A673 (cell line): Measurements from ENCODE around the gene PCK1. TPM values are rescaled to one million over a fixed set of nuclear protein-coding genes. Genes with fewer than 3 reads are reported as not detected.

Source experiments
- BruUV-seq: library from RNA; stranded (reverse); fragments of 400-500 nt; replicated peaks from 2 replicates; lab custom pipeline; 2021; lab: Mats Ljungman, UMichigan
- CTCF ChIA-PET: fragments of 300-600 bp; sonication (Branson Sonifier 250); formaldehyde crosslinking; loops from one replicate; lab custom pipeline; 2022; ENCODE audit warnings: antibody characterized with exemption; lab: Charles Lee
- POLR2A ChIA-PET: fragments of 300-600 bp; sonication (Branson Sonifier 250); formaldehyde crosslinking; loops from one replicate; lab custom pipeline; 2022; ENCODE audit warnings: antibody characterized with exemption; ENCODE audit not compliant: low non-redundant PET; lab: Charles Lee
- DNase-seq: peaks from one replicate; pipeline ENCODE4 v3.0.0-alpha.2; 2015; ENCODE audit warnings: low spot score
- H3K27ac ChIP-seq: fragments of 200-600 bp; sonication (generic); 2 replicates; pipeline ENCODE4 v1.5.1; 2016; ENCODE audit warnings: mixed run types, low read depth, mild to moderate bottlenecking, mixed read lengths, antibody characterized with exemption, low read length; ENCODE audit not compliant: poor library complexity, severe bottlenecking
- H3K27me3 ChIP-seq: fragments of 200-600 bp; sonication (generic); replicated peaks from 2 replicates; pipeline ENCODE4 v1.6.1; 2017; ENCODE audit warnings: mixed run types, low read depth, mild to moderate bottlenecking, mixed read lengths, antibody characterized with exemption, low read length; ENCODE audit not compliant: insufficient read depth, poor library complexity
- H3K36me3 ChIP-seq: fragments of 200-600 bp; sonication (generic); 2 replicates; pipeline ENCODE4 v1.6.1; 2016; ENCODE audit warnings: mixed run types, mild to moderate bottlenecking, mixed read lengths, antibody characterized with exemption, low read length; ENCODE audit not compliant: insufficient read depth, poor library complexity, severe bottlenecking
- H3K4me1 ChIP-seq: fragments of 200-600 bp; sonication (generic); 2 replicates; pipeline ENCODE4 v1.6.1; 2017; ENCODE audit warnings: mixed run types, mild to moderate bottlenecking, mixed read lengths, antibody characterized with exemption, low read length; ENCODE audit not compliant: insufficient read depth, poor library complexity, severe bottlenecking
- H3K4me3 ChIP-seq: fragments of 200-600 bp; sonication (generic); 2 replicates; pipeline ENCODE4 v1.5.1; 2016; ENCODE audit warnings: low read depth, mixed run types, mild to moderate bottlenecking, mixed read lengths, low read length; ENCODE audit not compliant: poor library complexity, severe bottlenecking
- H3K9me3 ChIP-seq: fragments of 200-600 bp; sonication (generic); 2 replicates; pipeline ENCODE4 v1.6.1; 2016; ENCODE audit warnings: mixed run types, low read depth, mild to moderate bottlenecking, mixed read lengths, antibody characterized with exemption, low read length; ENCODE audit not compliant: poor library complexity, severe bottlenecking
- CTCF ChIP-seq: fragments of 300-800, 200-600 bp; sonication (generic); conservative IDR thresholded peaks from 2 replicates; pipeline ENCODE4 v1.5.1; 2017; ENCODE audit warnings: low read depth, mild to moderate bottlenecking, antibody characterized with exemption, low read length, moderate library complexity, mixed read lengths
- EZH2 ChIP-seq: fragments of 200-600 bp; sonication (generic); IDR thresholded peaks from 2 replicates; pipeline ENCODE4 v1.6.1; 2017; ENCODE audit warnings: borderline replicate concordance, low read depth, mild to moderate bottlenecking, mixed read lengths, antibody characterized with exemption, low read length; ENCODE audit not compliant: poor library complexity, severe bottlenecking
- intact Hi-C: fragments of 100-400 bp; cut with micrococcal nuclease; formaldehyde crosslinking; loops from one replicate; pipeline ENCODE4 v1.10.0; 2022; ENCODE audit not compliant: unreplicated experiment
- total RNA-seq: library from RNA; stranded (reverse); gene quantifications from 2 replicates; pipeline ENCODE4 v1.2.3, GENCODE V29; 2021

The PCK1 gene
- total RNA-seq, 1 experiment from 2014 or later = not detected

GRCh38 chr20:57614490-57615444, 53.9 kb downstream of the PCK1 start:
- H3K9me3 ChIP-seq = no peaks in the 10 kb centered on the region
- H3K27ac ChIP-seq = no peak overlapping the region
- ChIA-PET CTCF (no interaction called here), POLR2A (no interaction called here)
- intact Hi-C loops = no loop called here
- H3K36me3 ChIP-seq = no peaks in the 10 kb centered on the region
- no peaks in the 10 kb centered on the region for H3K4me1 ChIP-seq
- no peak overlapping the region for H3K4me3 ChIP-seq
- TF ChIP-seq EZH2 (no peak), CTCF (no peak)
- no TSS peak for BruUV-seq
- no peaks in the 10 kb centered on the region for H3K27me3 ChIP-seq
- DNase-seq = no peak

- no TSS peak for BruUV-seq
- TF ChIP-seq EZH2 (no peak), CTCF (no peak)
- intact Hi-C loops = no loop called here
- CTCF ChIA-PET = no interaction called here
- no peak overlapping the region for H3K27ac ChIP-seq
- POLR2A ChIA-PET = no interaction called here
- DNase-seq = no peak
- no peaks in the 10 kb centered on the region for H3K27me3 ChIP-seq
- H3K36me3 ChIP-seq = no peaks in the 10 kb centered on the region
- H3K4me3 ChIP-seq = no peak overlapping the region
- H3K4me1 ChIP-seq = no peaks in the 10 kb centered on the region
- H3K9me3 ChIP-seq = no peaks in the 10 kb centered on the region
These were observed 54.5 kb downstream of the PCK1 start for GRCh38 chr20:57615445-57615811.

GRCh38 chr20:57616143-57616951, 55.4 kb downstream of the PCK1 start:
- intact Hi-C loops = no loop called here
- Histone ChIP-seq H3K4me1 (no peaks in the 10 kb centered on the region), H3K36me3 (no peaks in the 10 kb centered on the region), H3K27ac (no peak overlapping the region), H3K27me3 (no peaks in the 10 kb centered on the region), H3K9me3 (no peaks in the 10 kb centered on the region), H3K4me3 (no peak overlapping the region)
- ChIA-PET CTCF (no interaction called here), POLR2A (no interaction called here)
- no peak for DNase-seq
- TF ChIP-seq EZH2 (no peak), CTCF (no peak)
- no TSS peak for BruUV-seq
